HG02610 (cell line): ENCODE measurements around the gene CIDEC.
"Not testable (repeated sequence)": the region's sequence is repeated elsewhere in the genome, so short reads cannot be mapped to it uniquely, and the experiment has no call there.

Experiments used
- ATAC-seq: cut with Tn5 transposase; IDR thresholded peaks from one replicate; pipeline ENCODE4 v1.9.1; 2021; ENCODE audit warnings: mild to moderate bottlenecking, moderate library complexity; ENCODE audit not compliant: unreplicated experiment

The CIDEC gene

GRCh38 chr3:9902372-9903237 is 22.6 kb upstream of the CIDEC start, which contains the start of gene IL17RE:
Gene IL17RE (plus strand): TSS chr3:9902848. CDS start chr3:9902933, 85 bp downstream.
- ATAC-seq: no peak

- ATAC-seq: no peak
These were observed 21.9 kb upstream of the CIDEC start for GRCh38 chr3:9901967-9902366.

GRCh38 chr3:9900965-9901415 is 20.9 kb upstream of the CIDEC start:
- ATAC-seq: not testable (repeated sequence)

GRCh38 chr3:9899289-9899791 is 19.3 kb upstream of the CIDEC start:
- no peak for ATAC-seq

GRCh38 chr3:9898467-9899241 is 18.6 kb upstream of the CIDEC start:
- no peak for ATAC-seq

GRCh38 chr3:9897408-9898372 is 17.6 kb upstream of the CIDEC start:
- ATAC-seq: no peak

- not testable (repeated sequence) for ATAC-seq
These were observed 16.8 kb upstream of the CIDEC start for GRCh38 chr3:9896755-9897407.

GRCh38 chr3:9895715-9896114 is 15.7 kb upstream of the CIDEC start:
- not testable (repeated sequence) for ATAC-seq

GRCh38 chr3:9893739-9894138 is 13.7 kb upstream of the CIDEC start:
- no peak for ATAC-seq

- no peak for ATAC-seq
These were observed 11.1 kb upstream of the CIDEC start for GRCh38 chr3:9891072-9891622.

- ATAC-seq: peak; percentile 75
These were observed 10.4 kb upstream of the CIDEC start, which contains the start of gene JAGN1 for GRCh38 chr3:9890249-9891071. Gene JAGN1 (plus strand): TSS chr3:9890610. CDS start chr3:9890723, 113 bp downstream.

- no peak for ATAC-seq
These were observed 9.4 kb upstream of the CIDEC start for GRCh38 chr3:9889405-9889804.

- ATAC-seq: no peak
These were observed 8.5 kb upstream of the CIDEC start for GRCh38 chr3:9888540-9888939.

- ATAC-seq: no peak
These were observed 7.4 kb upstream of the CIDEC start for GRCh38 chr3:9887480-9887879.

GRCh38 chr3:9886328-9886727 is 6.3 kb upstream of the CIDEC start:
- ATAC-seq: no peak

GRCh38 chr3:9884555-9885165 is 4.6 kb upstream of the CIDEC start:
- no peak for ATAC-seq

- no peak for ATAC-seq
These were observed 3.9 kb upstream of the CIDEC start for GRCh38 chr3:9883706-9884554.
